Adrenal gland (tissue), 12 donors: ENCODE results near the gene RSAD1. TPM values are rescaled to one million over a fixed set of nuclear protein-coding genes. Genes with fewer than 3 reads are reported as not detected.

Experiments used
- DNase-seq, 7 donors: peaks; one replicate each; pipeline ENCODE4 v3.0.0-alpha.2; 2019 to 2020
- H3K27ac ChIP-seq, 5 donors: fragments of 200-600 bp; sonication (generic) in 4 of 5; 1 replicate in 3 of 5; 2 replicates in 2 of 5; pipeline versions ENCODE4 v1.5.1 to v1.8.0; 2016 to 2020; ENCODE audit warnings: mild to moderate bottlenecking in 1 of 5
- H3K27me3 ChIP-seq: fragments of 200-600 bp; 2 replicates; pipeline ENCODE4 v1.8.0; 2021
- H3K36me3 ChIP-seq, 2 donors: fragments of 200-600 bp; replicated peaks in 1 of 2; 1 replicate in 1 of 2; 2 replicates in 1 of 2; pipeline versions ENCODE4 v1.5.1 to v1.8.0; 2018 to 2022
- H3K4me1 ChIP-seq, 2 donors: fragments of 200-600 bp; replicated peaks in 1 of 2; 1 replicate in 1 of 2; 2 replicates in 1 of 2; pipeline versions ENCODE4 v1.5.1 to v1.8.0; 2018 to 2021
- H3K4me3 ChIP-seq, 4 donors: fragments of 200-600 bp; sonication (generic) in 3 of 4; one replicate each; pipeline ENCODE4 v1.5.1; 2016 to 2018
- H3K9me3 ChIP-seq, 3 donors: fragments of 200-600 bp; sonication (generic) in 1 of 3; replicated peaks in 1 of 3; 1 replicate in 2 of 3; 2 replicates in 1 of 3; pipeline versions ENCODE4 v1.5.1 to v1.8.0; 2016 to 2021
- CTCF ChIP-seq, 6 experiments: fragments of 450-650 bp in 4 of 6; fragments of 200-600 bp in 2 of 6; sonication (generic) in 1 of 6; IDR thresholded peaks; 1 replicate in 5 of 6; 2 replicates in 1 of 6; pipeline versions ENCODE4 v1.5.1 to v1.8.0; 2016 to 2021; ENCODE audit warnings: antibody characterized with exemption in 6 of 6, mild to moderate bottlenecking in 2 of 6, moderate library complexity in 1 of 6
- POLR2A ChIP-seq, 2 donors: fragments of 450-650 bp; IDR thresholded peaks; one replicate each; pipeline ENCODE4 v1.6.1; 2017; ENCODE audit warnings: antibody characterized with exemption in 2 of 2, mild to moderate bottlenecking in 2 of 2, moderate library complexity in 1 of 2
- WGBS, 4 donors: extraction: QIAGEN DNeasy Blood & Tissue Kit in 2 of 4; methylation state at CpG; one replicate each; pipeline versions ENCODE4 v1.1.5 to v1.1.7; 2013 to 2017; 5-methylcytosine and 5-hydroxymethylcytosine counted together
- intact Hi-C, 2 donors: fragments of 100-400 bp; cut with DNase I; formaldehyde crosslinking; loops; one replicate each; pipeline versions ENCODE4 v1.14.1 to v1.15.0; 2022 to 2023
- polyA plus RNA-seq, 3 donors: library from polyadenylated mRNA; stranded (reverse); fragments of 200-250 nt in 2 of 3; fragments of 350-450 nt in 1 of 3; fragmentation: Illumina TruSeq in 1 of 3; extraction: RNeasy Lipid Tissue Mini Kit (QIAGEN cat#74804) in 1 of 3; gene quantifications; one replicate each; pipeline ENCODE4 v1.2.3, GENCODE V29; 2013 to 2014
- total RNA-seq, 9 donors: library from RNA; depleted of rRNA in 4 of 9; stranded (reverse); fragments of >200 nt in 4 of 9; fragments of 120-200 nt in 1 of 9; fragmentation: NEBNext Ultra II Directional in 1 of 9; extraction: Animal tissue kit (Norgen Biotek cat#: 25700) in 1 of 9; gene quantifications; one replicate each; pipeline versions ENCODE4 v1.1.0 to v1.2.4, GENCODE V29; 2013 to 2023
- donor health status: healthy with polysubstance abuse.
- donor health status: Bipolar disorder and iron deficiency.
- donor health status: DM: yes; HTN: yes; CAD: no.
- donor health status: DM: no; HTN: no; CAD: no.
- donor health status: DM: no; HTN: no; CAD: no.
- donor health status: DM: yes; HTN: yes; CAD: no.

The RSAD1 gene
- total and polyA plus RNA-seq, 12 donors, result 28.4 to 77.3 (median 51.8) TPM

- no peak overlapping the region for H3K27ac ChIP-seq
- H3K27me3 ChIP-seq, result no peaks in the 10 kb centered on the region
- H3K36me3 ChIP-seq, result no peaks in the 10 kb centered on the region
- intact Hi-C loops, result no loop called here
- peaks cover 7% of the 10 kb centered on the region in 2 donors for H3K4me1 ChIP-seq
- no peaks in the 10 kb centered on the region for H3K9me3 ChIP-seq
- 76 to 88% (median 86%) methylated on average over 2 of the region's 2 CpGs for whole genome bisulfite sequencing, 4 donors
- no peak overlapping the region for H3K4me3 ChIP-seq
- TF ChIP-seq CTCF (IDR thresholded peaks at IDR 0.05), result no peak
- TF ChIP-seq POLR2A (IDR thresholded peaks at IDR 0.05), result no peak
- no peak for DNase-seq
Measured at GRCh38 chr17:50520483-50520882, 41.8 kb downstream of the RSAD1 start.

GRCh38 chr17:50521514-50521913 is 42.9 kb downstream of the RSAD1 start:
- TF ChIP-seq POLR2A (IDR thresholded peaks at IDR 0.05), result no peak
- no peak for TF ChIP-seq CTCF (IDR thresholded peaks at IDR 0.05)
- Histone ChIP-seq H3K4me3 (no peak overlapping the region), H3K36me3 (no peaks in the 10 kb centered on the region), H3K27me3 (no peaks in the 10 kb centered on the region), H3K9me3 (no peaks in the 10 kb centered on the region), H3K4me1 (peaks cover 7% of the 10 kb centered on the region in 2 donors), H3K27ac (no peak overlapping the region)
- WGBS, 4 donors, result 81 to 86% (median 84%) methylated on average over 2 of the region's 2 CpGs
- no peak for DNase-seq
- intact Hi-C loops, result no loop called here

GRCh38 chr17:50522766-50523165 is 44.1 kb downstream of the RSAD1 start:
- Histone ChIP-seq H3K36me3 (no peaks in the 10 kb centered on the region), H3K27ac (no peak overlapping the region), H3K27me3 (no peaks in the 10 kb centered on the region), H3K4me3 (no peak overlapping the region), H3K4me1 (peaks cover 7% of the 10 kb centered on the region in 2 donors), H3K9me3 (no peaks in the 10 kb centered on the region)
- TF ChIP-seq POLR2A (IDR thresholded peaks at IDR 0.05) (no peak), CTCF (IDR thresholded peaks at IDR 0.05) (no peak)
- WGBS, 4 donors, result 90 to 98% (median 95%) methylated on average over 10 of the region's 10 CpGs
- no peak for DNase-seq
- intact Hi-C loops, result no loop called here

- Histone ChIP-seq H3K4me1 (peaks cover 7% of the 10 kb centered on the region in 2 donors), H3K4me3 (no peak overlapping the region), H3K27ac (no peak overlapping the region), H3K9me3 (no peaks in the 10 kb centered on the region), H3K27me3 (no peaks in the 10 kb centered on the region), H3K36me3 (no peaks in the 10 kb centered on the region)
- WGBS, 4 donors, result 79 to 94% (median 90%) methylated on average over 2 of the region's 2 CpGs
- TF ChIP-seq POLR2A (IDR thresholded peaks at IDR 0.05), result no peak
- no peak for TF ChIP-seq CTCF (IDR thresholded peaks at IDR 0.05)
- intact Hi-C loops, result no loop called here
- DNase-seq, result no peak
Measured at GRCh38 chr17:50523208-50523607, 44.5 kb downstream of the RSAD1 start.
